ENCODE data around the gene MAPK12.

GRCh38 chr22:50204571-50204970 lies 56.9 kb downstream of the MAPK12 start:
- no peak for TF ChIP-seq CTCF (IDR thresholded peaks at IDR 0.05)
- no peak for TF ChIP-seq POLR2A (IDR thresholded peaks at IDR 0.05)
